Measurements from ENCODE around the gene DPP6.

DNA sequence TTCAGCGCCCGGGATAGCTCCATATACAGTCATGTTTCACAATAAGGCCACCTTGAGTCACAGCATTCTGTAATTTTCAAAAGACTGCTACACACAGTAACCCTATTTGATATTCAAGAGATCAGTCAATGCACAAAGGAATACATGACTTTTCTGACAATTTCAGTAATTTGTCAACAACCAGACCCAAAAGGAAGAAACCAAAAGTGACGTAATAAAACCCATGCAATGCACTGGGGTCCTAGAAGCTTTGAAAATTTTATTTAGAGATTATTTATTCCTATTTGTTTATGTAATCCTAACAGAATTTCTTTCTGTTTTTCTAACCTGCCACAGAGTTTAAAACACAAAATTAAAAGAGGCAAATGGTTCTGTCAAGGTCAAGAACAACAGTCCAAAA lies 421.2 kb downstream of the DPP6 start:
- TF ChIP-seq, protein P1, sequence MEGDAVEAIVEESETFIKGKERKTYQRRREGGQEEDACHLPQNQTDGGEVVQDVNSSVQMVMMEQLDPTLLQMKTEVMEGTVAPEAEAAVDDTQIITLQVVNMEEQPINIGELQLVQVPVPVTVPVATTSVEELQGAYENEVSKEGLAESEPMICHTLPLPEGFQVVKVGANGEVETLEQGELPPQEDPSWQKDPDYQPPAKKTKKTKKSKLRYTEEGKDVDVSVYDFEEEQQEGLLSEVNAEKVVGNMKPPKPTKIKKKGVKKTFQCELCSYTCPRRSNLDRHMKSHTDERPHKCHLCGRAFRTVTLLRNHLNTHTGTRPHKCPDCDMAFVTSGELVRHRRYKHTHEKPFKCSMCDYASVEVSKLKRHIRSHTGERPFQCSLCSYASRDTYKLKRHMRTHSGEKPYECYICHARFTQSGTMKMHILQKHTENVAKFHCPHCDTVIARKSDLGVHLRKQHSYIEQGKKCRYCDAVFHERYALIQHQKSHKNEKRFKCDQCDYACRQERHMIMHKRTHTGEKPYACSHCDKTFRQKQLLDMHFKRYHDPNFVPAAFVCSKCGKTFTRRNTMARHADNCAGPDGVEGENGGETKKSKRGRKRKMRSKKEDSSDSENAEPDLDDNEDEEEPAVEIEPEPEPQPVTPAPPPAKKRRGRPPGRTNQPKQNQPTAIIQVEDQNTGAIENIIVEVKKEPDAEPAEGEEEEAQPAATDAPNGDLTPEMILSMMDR (IDR thresholded peaks at IDR 0.05 in 4 of 5, conservative IDR thresholded peaks at IDR 0.05 in 1 of 5), result no peak
- no peak for TF ChIP-seq POLR2A (IDR thresholded peaks at IDR 0.05)
